ENCODE data around the gene TMEM200A. TPM values are rescaled to one million over a fixed set of nuclear protein-coding genes. Genes with fewer than 3 reads are reported as not detected.

Gene TMEM200A
- total RNA-seq, 1 experiment from 2014 or later: not detected

DNA sequence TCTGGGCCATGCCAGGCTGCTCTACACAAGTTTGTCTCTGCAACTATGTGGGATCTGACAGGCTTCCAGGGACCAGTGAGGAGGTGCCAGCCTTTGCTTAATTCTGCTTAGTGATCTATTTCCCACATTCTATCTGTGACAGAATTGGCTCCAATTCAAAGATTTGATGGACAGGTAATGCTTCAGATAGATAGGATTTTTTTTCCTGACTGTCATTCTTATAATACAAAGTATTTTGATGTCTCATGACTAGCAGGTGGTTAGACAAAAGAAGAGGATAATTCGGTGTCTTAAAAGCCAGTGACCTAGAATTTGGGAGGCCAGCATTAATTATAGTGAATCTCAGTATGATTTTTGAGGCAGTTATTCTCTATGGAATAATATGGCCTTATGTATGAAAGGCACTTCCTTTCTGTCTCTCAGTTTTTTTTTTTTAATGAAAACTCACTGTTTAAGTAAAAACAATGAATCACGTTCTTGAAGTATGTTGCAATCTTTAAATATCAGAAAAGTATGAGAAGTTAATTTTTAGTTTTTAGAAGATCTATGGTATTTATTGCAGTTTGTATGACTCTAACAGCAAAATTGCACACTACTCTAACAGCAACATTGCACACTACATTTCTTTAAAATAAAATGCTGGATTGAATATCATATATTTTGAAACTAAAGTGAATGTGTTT lies 43.7 kb downstream of the TMEM200A start:
- DNase-seq (ENCODE audit: low read depth): no peak
- in situ Hi-C loops (cut with HindIII; ENCODE audit: low pct_unique_long_range_greater_than_20kb, low sequenced_read_pairs): no loop called here

DNA sequence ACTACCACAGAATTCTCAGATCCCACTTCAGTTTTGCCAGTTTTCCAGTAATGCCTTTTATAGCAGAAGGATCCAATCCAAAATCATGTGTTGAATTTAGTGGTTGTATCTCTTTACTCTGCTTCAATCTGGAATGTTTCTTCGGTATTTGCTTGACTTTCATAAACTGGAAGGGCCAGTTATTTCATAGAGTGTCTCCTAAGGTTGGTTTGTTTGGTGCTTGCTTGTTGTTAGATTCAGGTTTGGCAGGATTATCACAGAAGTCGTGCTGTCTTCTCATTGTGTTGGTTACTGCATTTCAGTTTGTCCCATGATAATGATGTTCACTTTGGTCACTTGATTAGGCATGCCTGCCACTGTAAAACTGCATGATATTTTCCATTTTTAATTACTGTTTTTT lies 45.7 kb downstream of the TMEM200A start:
- no peak for DNase-seq (ENCODE audit: low read depth)
- in situ Hi-C loops (cut with HindIII; ENCODE audit: low pct_unique_long_range_greater_than_20kb, low sequenced_read_pairs): no loop called here

GRCh38 chr6:130412556-130413290 lies 46.9 kb downstream of the TMEM200A start:
- no peak for DNase-seq (ENCODE audit: low read depth)
- in situ Hi-C loops (cut with HindIII; ENCODE audit: low pct_unique_long_range_greater_than_20kb, low sequenced_read_pairs): no loop called here

GRCh38 chr6:130417951-130418350 lies 52.1 kb downstream of the TMEM200A start:
- in situ Hi-C loops (cut with HindIII; ENCODE audit: low pct_unique_long_range_greater_than_20kb, low sequenced_read_pairs): no loop called here
- DNase-seq (ENCODE audit: low read depth): no peak

DNA sequence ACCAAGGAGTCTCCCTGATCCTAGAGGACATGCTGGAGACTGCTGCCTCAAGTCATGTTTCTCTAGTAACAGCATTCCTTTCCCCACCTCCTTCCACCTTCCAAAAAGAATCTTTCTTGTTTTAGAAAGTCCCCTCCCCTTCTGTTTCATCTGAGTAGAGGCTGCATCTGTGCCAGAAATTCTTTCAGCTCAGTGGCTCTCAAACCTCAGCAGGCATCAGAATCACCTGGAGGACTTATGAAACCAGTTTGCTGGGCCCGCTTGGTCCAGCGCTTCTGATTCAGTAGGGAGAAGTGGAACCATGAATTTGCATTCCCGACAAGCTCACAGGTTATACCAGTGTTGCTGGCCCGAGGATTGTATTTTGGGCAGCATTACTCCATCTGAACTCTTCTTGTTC lies 55.1 kb downstream of the TMEM200A start:
- no peak for DNase-seq (ENCODE audit: low read depth)
- in situ Hi-C loops (cut with HindIII; ENCODE audit: low pct_unique_long_range_greater_than_20kb, low sequenced_read_pairs): no loop called here

- in situ Hi-C loops (cut with HindIII; ENCODE audit: low pct_unique_long_range_greater_than_20kb, low sequenced_read_pairs): no loop called here
- DNase-seq (ENCODE audit: low read depth): no peak
These were observed 55.8 kb downstream of the TMEM200A start for GRCh38 chr6:130421585-130421984.

- DNase-seq (ENCODE audit: low read depth): no peak
- in situ Hi-C loops (cut with HindIII; ENCODE audit: low pct_unique_long_range_greater_than_20kb, low sequenced_read_pairs): no loop called here
These were observed 57.2 kb downstream of the TMEM200A start for GRCh38 chr6:130423044-130423443.

GRCh38 chr6:130424710-130425109 lies 58.9 kb downstream of the TMEM200A start:
- no peak for DNase-seq (ENCODE audit: low read depth)
- in situ Hi-C loops (cut with HindIII; ENCODE audit: low pct_unique_long_range_greater_than_20kb, low sequenced_read_pairs): no loop called here

DNA sequence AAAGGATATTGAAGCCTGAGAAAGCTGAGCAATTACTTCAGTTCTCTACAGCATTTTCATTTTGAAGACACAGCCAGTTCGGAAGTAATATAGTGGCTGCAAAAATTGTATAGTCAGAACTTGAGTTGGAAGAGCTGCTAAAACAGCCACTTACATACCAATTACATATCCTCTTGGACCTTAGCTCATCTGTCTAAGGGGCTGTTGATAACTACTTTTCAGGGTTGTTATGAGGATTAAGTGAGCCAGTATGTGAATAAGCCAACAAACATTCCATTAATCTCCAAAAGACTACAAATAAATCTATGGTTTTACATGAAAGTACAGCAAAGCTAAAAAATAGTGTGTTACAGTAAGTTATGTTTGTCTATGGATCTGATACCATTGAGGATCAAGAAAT lies 59.7 kb downstream of the TMEM200A start:
- DNase-seq (ENCODE audit: low read depth): no peak
- in situ Hi-C loops (cut with HindIII; ENCODE audit: low pct_unique_long_range_greater_than_20kb, low sequenced_read_pairs): no loop called here

DNA sequence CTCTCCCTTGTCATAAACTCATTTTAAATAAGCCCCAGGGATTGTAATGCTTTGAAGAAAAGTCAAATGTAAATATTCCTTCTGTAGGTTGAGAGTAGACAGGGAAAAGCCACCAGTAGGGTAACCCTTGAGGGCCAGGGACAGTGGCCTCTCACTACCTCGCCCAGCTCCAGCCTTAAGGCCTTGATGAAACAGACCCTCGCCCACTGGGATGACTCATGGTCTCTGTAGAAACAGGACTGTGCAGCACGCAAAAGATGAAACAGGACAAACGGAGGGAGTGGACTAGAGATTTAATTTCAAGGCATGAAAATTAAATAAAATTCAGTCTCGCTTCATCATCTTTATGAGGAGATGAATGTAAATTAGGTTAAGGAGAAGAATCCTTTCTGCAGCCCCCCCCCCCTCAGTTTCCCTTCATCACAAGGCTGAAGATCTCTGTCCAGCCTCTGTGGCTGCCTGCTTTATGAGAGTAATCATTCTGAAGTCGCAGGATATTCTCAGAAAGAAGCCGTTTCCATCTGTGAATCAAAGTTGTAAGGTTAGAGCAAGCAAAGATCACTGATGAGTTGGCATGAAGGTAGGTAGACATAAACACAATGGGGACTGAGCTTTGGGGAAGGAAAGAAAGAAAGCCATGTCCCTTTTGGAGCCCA lies 60.4 kb downstream of the TMEM200A start:
- in situ Hi-C loops (cut with HindIII; ENCODE audit: low pct_unique_long_range_greater_than_20kb, low sequenced_read_pairs): no loop called here
- no peak for DNase-seq (ENCODE audit: low read depth)

DNA sequence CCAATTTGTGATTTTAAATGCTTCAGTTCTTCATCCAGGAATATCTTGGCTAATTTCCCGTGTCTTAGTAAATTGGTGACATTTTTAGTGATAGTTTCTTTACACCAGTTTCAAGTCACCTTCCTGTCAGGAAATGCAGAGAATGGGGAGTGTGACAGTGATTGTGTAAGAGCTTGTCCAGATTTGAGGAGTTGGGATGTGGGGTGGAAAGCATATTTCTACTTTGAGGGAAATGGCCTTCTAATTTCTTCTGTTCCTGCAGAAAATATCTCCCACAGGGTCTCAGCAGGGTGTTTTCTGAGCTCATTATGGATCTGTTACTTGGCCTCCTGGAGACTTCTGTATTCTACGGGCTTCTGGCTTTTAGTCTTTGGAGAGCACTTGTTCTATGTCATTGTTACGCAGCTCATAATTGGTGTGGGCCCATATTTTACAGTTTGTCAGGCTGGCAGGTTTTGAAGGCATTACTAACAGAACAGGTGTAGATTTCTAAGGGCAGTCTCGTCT lies 65.6 kb downstream of the TMEM200A start:
- in situ Hi-C loops (cut with HindIII; ENCODE audit: low pct_unique_long_range_greater_than_20kb, low sequenced_read_pairs): no loop called here
- DNase-seq (ENCODE audit: low read depth): no peak

- in situ Hi-C loops (cut with HindIII; ENCODE audit: low pct_unique_long_range_greater_than_20kb, low sequenced_read_pairs): no loop called here
- no peak for DNase-seq (ENCODE audit: low read depth)
These were observed 67.0 kb downstream of the TMEM200A start for GRCh38 chr6:130432838-130433237.

- in situ Hi-C loops (cut with HindIII; ENCODE audit: low pct_unique_long_range_greater_than_20kb, low sequenced_read_pairs): no loop called here
- DNase-seq (ENCODE audit: low read depth): no peak
These were observed 68.5 kb downstream of the TMEM200A start for GRCh38 chr6:130434174-130434873.

- in situ Hi-C loops (cut with HindIII; ENCODE audit: low pct_unique_long_range_greater_than_20kb, low sequenced_read_pairs): no loop called here
- no peak for DNase-seq (ENCODE audit: low read depth)
These were observed 69.4 kb downstream of the TMEM200A start for GRCh38 chr6:130435181-130435580.

DNA sequence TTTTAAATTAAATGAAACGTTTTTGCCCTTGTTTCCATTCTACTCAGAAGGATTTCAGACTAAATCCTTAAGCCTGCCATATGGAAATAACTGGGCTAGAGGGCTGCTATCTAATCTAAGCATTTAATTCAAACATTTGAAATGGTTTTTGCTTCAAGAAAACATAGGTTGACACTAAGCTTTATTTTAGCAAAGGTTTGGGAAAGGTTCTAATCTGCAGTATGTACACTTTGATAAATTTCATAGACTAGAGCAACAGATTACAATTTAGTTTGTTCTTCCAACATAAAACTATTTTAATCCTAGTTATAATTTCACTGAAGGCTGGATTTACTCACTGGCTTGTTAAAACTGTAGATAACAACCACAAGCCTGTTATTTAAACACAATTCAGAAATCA lies 72.1 kb downstream of the TMEM200A start:
- no peak for DNase-seq (ENCODE audit: low read depth)

DNA sequence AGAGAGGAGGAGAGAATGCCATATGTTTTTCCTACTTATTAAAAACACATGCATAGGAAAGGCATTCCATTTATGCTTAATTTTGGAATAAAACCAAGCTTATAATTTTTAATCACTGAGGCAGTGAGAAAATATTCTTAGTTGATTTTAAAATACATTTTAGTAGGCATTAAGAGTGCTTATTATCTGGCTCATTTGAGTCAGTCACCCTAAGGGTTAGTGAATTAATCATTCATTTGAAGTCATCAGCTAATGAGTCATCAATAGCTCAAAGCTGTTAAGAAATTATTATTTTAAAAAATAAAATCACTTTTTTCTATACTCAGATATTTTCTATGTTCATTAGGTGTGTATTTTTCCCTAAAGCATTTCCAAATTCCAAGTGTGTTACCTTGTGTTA lies 81.6 kb downstream of the TMEM200A start:
- no peak for DNase-seq (ENCODE audit: low read depth)

More for the DNA sequence above, 72.1 kb downstream of the TMEM200A start:
- in situ Hi-C loops (cut with HindIII; ENCODE audit: low pct_unique_long_range_greater_than_20kb, low sequenced_read_pairs): no loop called here

GRCh38 chr6:130452336-130452735 lies 86.5 kb downstream of the TMEM200A start:
- in situ Hi-C loops (cut with HindIII; ENCODE audit: low pct_unique_long_range_greater_than_20kb, low sequenced_read_pairs): no loop called here
- no peak for DNase-seq (ENCODE audit: low read depth)

More for the DNA sequence above, 81.6 kb downstream of the TMEM200A start:
- in situ Hi-C loops (cut with HindIII; ENCODE audit: low pct_unique_long_range_greater_than_20kb, low sequenced_read_pairs): no loop called here

DNA sequence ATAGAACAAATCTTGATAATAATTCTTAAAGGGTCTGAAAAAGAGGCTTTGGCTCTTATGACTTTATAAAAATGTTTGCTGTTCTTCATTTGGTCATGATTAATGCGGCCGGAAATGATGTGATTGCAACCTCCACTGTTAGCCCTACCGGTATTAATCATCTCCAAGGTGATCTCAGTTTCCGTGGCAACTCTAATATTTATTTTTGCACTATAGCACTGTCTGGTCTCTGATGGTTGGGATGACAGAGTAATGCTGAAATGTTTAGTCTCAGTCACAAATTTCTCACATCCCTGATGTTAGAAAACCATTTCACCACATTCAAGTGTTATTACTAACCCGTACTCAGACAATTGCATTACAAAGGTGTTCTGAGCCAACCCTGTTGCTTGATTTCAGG lies 87.4 kb downstream of the TMEM200A start:
- DNase-seq (ENCODE audit: low read depth): no peak
- in situ Hi-C loops (cut with HindIII; ENCODE audit: low pct_unique_long_range_greater_than_20kb, low sequenced_read_pairs): no loop called here

DNA sequence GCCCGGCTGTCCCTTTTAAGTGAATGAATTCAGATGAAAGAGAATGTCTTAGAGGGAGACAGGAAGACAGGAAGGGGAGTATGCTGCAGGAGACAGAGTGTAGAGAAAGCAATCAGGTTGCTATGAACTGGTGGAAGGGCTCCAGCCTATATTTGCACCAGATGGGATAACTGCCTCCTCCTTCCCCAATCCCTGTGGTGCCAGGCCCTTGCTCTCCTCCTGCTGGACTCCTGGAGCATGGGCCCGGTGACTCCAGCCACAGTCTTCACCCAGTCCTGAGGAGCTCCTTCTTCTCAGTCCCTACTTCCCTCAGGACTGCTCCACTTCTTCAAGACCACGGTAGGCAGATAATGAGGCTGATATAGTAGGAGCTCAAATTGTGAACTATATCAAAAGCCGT lies 91.8 kb downstream of the TMEM200A start:
- no peak for DNase-seq (ENCODE audit: low read depth)
- in situ Hi-C loops (cut with HindIII; ENCODE audit: low pct_unique_long_range_greater_than_20kb, low sequenced_read_pairs): no loop called here

Measured in Caki2 (cell line).